PC-3 (cell line): ENCODE measurements around the gene ST3GAL3. TPM values are rescaled to one million over a fixed set of nuclear protein-coding genes. Genes with fewer than 3 reads are reported as not detected.
A peak's percentile ranks its signal among the peaks of the same experiment; 100 is the strongest.

Experiments
- ATAC-seq: fragments of 200-7000 bp; cut with Tn5 transposase; 2 replicates; pipeline ENCODE4 v1.9.1; 2020; ENCODE audit warnings: mild to moderate bottlenecking, moderate library complexity
- BruUV-seq: library from RNA; stranded (reverse); fragments of 400-500 nt; replicated peaks from 2 replicates; lab custom pipeline; 2021; lab: Mats Ljungman, UMichigan
- CTCF ChIA-PET: fragments of 300-600 bp; sonication (Branson Sonifier 250); formaldehyde crosslinking; loops from one replicate; lab custom pipeline; 2022; ENCODE audit warnings: antibody characterized with exemption; lab: Charles Lee
- POLR2A ChIA-PET: fragments of 300-600 bp; sonication (Branson Sonifier 250); formaldehyde crosslinking; loops from one replicate; lab custom pipeline; 2022; ENCODE audit warnings: antibody characterized with exemption; ENCODE audit not compliant: unreplicated experiment; lab: Charles Lee
- DNase-seq: peaks from one replicate; pipeline ENCODE4 v3.0.0-alpha.2; 2015
- H2AFZ ChIP-seq: fragments of 300-600 bp; sonication (generic); 2 replicates; pipeline ENCODE4 v1.6.0; 2016; ENCODE audit warnings: antibody characterized with exemption, low read length
- H3F3A ChIP-seq: fragments of 300-600 bp; sonication (generic); one replicate; pipeline ENCODE4 v1.6.0; 2017; ENCODE audit warnings: antibody characterized with exemption, low read length, control low read depth, mild to moderate bottlenecking; ENCODE audit not compliant: unreplicated experiment
- H3K27ac ChIP-seq: fragments of 300-600 bp; sonication (generic); 2 replicates; pipeline ENCODE4 v1.5.1; 2016; ENCODE audit warnings: mild to moderate bottlenecking, low read length
- H3K27me3 ChIP-seq: fragments of 300-600 bp; sonication (generic); 2 replicates; pipeline ENCODE4 v1.6.1; 2016; ENCODE audit warnings: low read length, mixed read lengths
- H3K36me3 ChIP-seq: fragments of 300-600 bp; sonication (generic); 2 replicates; pipeline ENCODE4 v1.6.1; 2016; ENCODE audit warnings: low read depth, mixed run types, low read length, mixed read lengths
- H3K4me1 ChIP-seq: fragments of 300-600 bp; sonication (generic); 2 replicates; pipeline ENCODE4 v1.5.1; 2016; ENCODE audit warnings: low read length; ENCODE audit not compliant: insufficient read depth
- H3K4me2 ChIP-seq: fragments of 300-600 bp; sonication (generic); 2 replicates; pipeline ENCODE4 v1.6.0; 2016; ENCODE audit warnings: low read length
- H3K4me3 ChIP-seq: fragments of 300-600 bp; sonication (generic); 2 replicates; pipeline ENCODE4 v1.5.1; 2016; ENCODE audit warnings: mild to moderate bottlenecking, low read length, mixed read lengths
- H3K79me2 ChIP-seq: fragments of 300-600 bp; sonication (generic); 2 replicates; pipeline ENCODE4 v1.6.1; 2017; ENCODE audit warnings: low read length, mixed read lengths
- H3K9ac ChIP-seq: fragments of 300-600 bp; sonication (generic); 2 replicates; pipeline ENCODE4 v1.6.0; 2016; ENCODE audit warnings: mild to moderate bottlenecking, low read length
- H3K9me2 ChIP-seq: fragments of 300-600 bp; sonication (generic); replicated peaks from 2 replicates; pipeline ENCODE4 v1.6.1; 2016; ENCODE audit warnings: mixed run types, low read length, mixed read lengths
- H3K9me3 ChIP-seq: fragments of 300-600 bp; sonication (generic); 2 replicates; pipeline ENCODE4 v1.6.1; 2016; ENCODE audit warnings: low read length, mixed read lengths
- H4K20me1 ChIP-seq: fragments of 300-600 bp; sonication (generic); 2 replicates; pipeline ENCODE4 v1.6.1; 2016; ENCODE audit warnings: low read length, mixed read lengths
- EZH2 ChIP-seq: fragments of 300-600 bp; sonication (generic); IDR thresholded peaks from one replicate; pipeline ENCODE4 v1.6.1; 2017; ENCODE audit warnings: antibody characterized with exemption, mild to moderate bottlenecking, low read length; ENCODE audit not compliant: unreplicated experiment
- EZH2phosphoT487 ChIP-seq: fragments of 300-600 bp; sonication (generic); IDR thresholded peaks from 2 replicates; pipeline ENCODE4 v1.6.1; 2018; ENCODE audit warnings: mild to moderate bottlenecking, antibody characterized with exemption, low read length, borderline replicate concordance
- intact Hi-C: fragments of 100-400 bp; cut with micrococcal nuclease; formaldehyde crosslinking; loops from 2 replicates; pipeline ENCODE4 v1.9.0; 2023
- total RNA-seq: library from RNA; depleted of rRNA; stranded (reverse); fragments of >200 nt; gene quantifications from 2 replicates; pipeline ENCODE4 v1.2.3, GENCODE V29; 2014
- TF ChIP-seq, protein P1 (sequence below): fragments of 300-600 bp; sonication (generic); conservative IDR thresholded peaks from 2 replicates; pipeline ENCODE4 v1.5.1; 2017; ENCODE audit warnings: antibody characterized with exemption, low read depth, mild to moderate bottlenecking, low read length

The ST3GAL3 gene
- total RNA-seq, 1 experiment from 2014 or later, result 9.0 TPM

DNA sequence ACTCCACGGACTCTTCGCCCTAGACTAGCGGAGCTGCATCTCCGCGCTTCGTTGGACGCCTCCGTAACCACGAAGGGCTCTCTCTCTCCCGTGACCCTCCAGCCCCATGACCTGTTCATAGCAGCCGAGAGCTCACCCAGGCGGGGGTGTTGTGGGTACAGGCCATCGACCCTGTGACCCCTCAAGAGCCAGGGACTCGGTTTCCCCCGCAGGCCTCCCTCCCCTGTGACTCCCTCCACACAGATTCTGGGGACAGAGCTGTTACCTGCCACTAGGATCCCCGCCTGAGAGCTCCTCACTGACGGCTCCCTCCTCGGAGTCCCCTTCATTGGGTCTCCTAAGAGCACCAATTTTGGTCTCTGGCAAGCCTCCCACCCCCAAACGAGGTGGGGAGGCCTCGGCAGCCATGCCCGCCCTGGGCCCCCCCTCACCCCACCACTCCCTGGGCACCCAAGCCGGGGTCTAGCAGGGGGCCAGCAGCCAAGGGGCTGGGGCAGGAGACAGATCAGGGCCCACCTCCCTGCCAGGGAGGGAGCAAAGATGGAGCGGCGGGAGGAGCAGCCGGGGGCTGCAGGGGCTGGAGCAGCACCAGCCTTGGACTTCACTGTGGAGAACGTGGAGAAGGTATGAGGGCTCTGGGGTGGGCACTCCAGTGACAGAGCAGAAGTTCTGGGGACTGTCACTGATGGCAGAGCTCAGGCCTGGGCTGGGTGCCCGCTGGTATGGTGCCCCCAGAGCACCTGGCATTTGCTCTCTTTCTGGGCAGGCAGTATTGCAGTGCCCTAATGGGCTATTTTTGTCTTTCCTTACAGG is 239.9 kb downstream of the ST3GAL3 start:
- peak overlapping the region; percentile 99 for H3K4me3 ChIP-seq
- intact Hi-C loops, result loop anchor here (2.0 to 5.0 kb wide), 2 partner anchors 22 to 240 kb away; partner anchors contain the start of gene ST3GAL3
- BruUV-seq, result TSS peak; percentile 64
- H3K27me3 ChIP-seq, result no peaks in the 10 kb centered on the region
- no peaks in the 10 kb centered on the region for H4K20me1 ChIP-seq
- H3K9ac ChIP-seq, result peak overlapping the region; percentile 97
- ATAC-seq, result no peak
- DNase-seq, result no peak
- no peaks in the 10 kb centered on the region for H3K9me2 ChIP-seq
- TF ChIP-seq, protein P1, sequence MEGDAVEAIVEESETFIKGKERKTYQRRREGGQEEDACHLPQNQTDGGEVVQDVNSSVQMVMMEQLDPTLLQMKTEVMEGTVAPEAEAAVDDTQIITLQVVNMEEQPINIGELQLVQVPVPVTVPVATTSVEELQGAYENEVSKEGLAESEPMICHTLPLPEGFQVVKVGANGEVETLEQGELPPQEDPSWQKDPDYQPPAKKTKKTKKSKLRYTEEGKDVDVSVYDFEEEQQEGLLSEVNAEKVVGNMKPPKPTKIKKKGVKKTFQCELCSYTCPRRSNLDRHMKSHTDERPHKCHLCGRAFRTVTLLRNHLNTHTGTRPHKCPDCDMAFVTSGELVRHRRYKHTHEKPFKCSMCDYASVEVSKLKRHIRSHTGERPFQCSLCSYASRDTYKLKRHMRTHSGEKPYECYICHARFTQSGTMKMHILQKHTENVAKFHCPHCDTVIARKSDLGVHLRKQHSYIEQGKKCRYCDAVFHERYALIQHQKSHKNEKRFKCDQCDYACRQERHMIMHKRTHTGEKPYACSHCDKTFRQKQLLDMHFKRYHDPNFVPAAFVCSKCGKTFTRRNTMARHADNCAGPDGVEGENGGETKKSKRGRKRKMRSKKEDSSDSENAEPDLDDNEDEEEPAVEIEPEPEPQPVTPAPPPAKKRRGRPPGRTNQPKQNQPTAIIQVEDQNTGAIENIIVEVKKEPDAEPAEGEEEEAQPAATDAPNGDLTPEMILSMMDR, result no peak
- no peak for TF ChIP-seq EZH2phosphoT487
- no peak for TF ChIP-seq EZH2
- no peaks in the 10 kb centered on the region for H3F3A ChIP-seq
- H3K4me2 ChIP-seq, result peak overlapping the region; percentile 100
- H3K9me3 ChIP-seq, result no peaks in the 10 kb centered on the region
- peaks cover 6% of the 10 kb centered on the region; the same call in 1 of the 2 replicates for H3K36me3 ChIP-seq
- CTCF ChIA-PET, result interaction anchor here (2.2 kb wide), 1 partner anchor 14 kb away, joined by 7 read pairs; the partner anchor contains the start of gene ARTN
- H3K79me2 ChIP-seq, result peaks cover 68% of the 10 kb centered on the region
- peaks cover 35% of the 10 kb centered on the region for H3K4me1 ChIP-seq
- H3K27ac ChIP-seq, result peak overlapping the region; percentile 84
- peak overlapping the region; percentile 86 for H2AFZ ChIP-seq
- POLR2A ChIA-PET, result interaction anchor here (0.6 kb wide), 1 partner anchor 298 kb away, joined by 4 read pairs; the partner anchor contains the start of gene KDM4A

DNA sequence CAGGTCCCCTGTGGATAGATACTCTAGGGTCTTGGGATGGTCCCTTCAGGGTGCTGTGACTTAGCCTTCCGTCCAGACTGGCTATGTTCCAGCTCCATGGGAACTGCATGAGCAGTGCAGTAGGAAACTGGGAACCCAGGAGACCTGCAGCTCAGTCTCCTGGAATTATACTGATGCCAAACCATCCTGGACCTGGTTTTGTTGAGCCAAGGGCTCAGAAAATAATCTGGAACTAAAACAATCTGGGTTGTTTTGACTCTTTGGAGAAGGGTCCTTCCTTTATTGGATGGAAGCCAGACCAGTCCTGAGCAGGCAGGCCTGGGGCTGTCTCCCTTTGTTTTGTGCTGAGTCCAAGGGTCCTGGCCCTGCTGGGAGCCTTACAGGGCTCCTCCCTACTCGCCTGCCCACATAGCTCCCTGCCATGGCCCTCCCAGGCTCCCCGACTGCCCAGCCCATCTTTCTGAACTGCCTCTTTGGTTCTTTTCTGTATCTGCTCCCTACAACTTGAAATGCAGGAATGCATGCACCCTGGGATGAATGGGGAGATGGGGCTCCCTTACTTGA is 240.6 kb downstream of the ST3GAL3 start:
- DNase-seq (peak; percentile 17), ATAC-seq (no peak)
- no peak for TF ChIP-seq EZH2
- no peak for TF ChIP-seq EZH2phosphoT487
- H3K36me3 ChIP-seq, result peaks cover 6% of the 10 kb centered on the region; the same call in 1 of the 2 replicates
- no peak overlapping the region for H2AFZ ChIP-seq
- intact Hi-C loops, result loop anchor here (2.0 to 5.0 kb wide), 2 partner anchors 21 to 241 kb away; partner anchors contain the start of gene ST3GAL3
- no peaks in the 10 kb centered on the region for H4K20me1 ChIP-seq
- no TSS peak for BruUV-seq
- H3K27me3 ChIP-seq, result no peaks in the 10 kb centered on the region
- ChIA-PET POLR2A (interaction anchor here (0.7 kb wide), 1 partner anchor 12 kb away, joined by 3 read pairs; no protein-coding TSS in a partner anchor), CTCF (no interaction called here)
- H3K27ac ChIP-seq, result no peak overlapping the region
- H3K4me1 ChIP-seq, result peaks cover 35% of the 10 kb centered on the region
- H3F3A ChIP-seq, result no peaks in the 10 kb centered on the region
- peaks cover 75% of the 10 kb centered on the region for H3K79me2 ChIP-seq
- H3K9me3 ChIP-seq, result no peaks in the 10 kb centered on the region
- H3K9me2 ChIP-seq, result no peaks in the 10 kb centered on the region
- H3K9ac ChIP-seq, result peak overlapping the region; percentile 97
- peak overlapping the region; percentile 100 for H3K4me2 ChIP-seq
- H3K4me3 ChIP-seq, result peak overlapping the region; percentile 99

DNA sequence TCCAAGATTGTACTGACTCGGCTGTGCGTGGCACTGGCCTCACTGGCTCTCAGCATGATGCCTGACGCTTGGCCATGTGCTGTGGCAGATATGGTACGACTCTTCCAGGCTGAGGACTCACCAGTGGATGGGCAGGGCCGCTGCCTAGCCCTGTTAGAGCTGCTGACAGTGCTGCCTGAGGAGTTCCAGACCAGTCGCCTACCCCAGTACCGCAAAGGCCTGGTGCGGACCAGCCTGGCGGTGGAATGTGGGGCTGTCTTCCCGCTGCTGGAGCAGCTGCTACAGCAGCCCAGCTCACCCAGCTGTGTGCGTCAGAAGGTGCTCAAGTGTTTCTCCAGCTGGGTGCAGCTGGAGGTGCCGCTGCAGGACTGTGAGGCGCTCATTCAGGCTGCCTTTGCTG is 242.3 kb downstream of the ST3GAL3 start:
- H3K9me2 ChIP-seq, result no peaks in the 10 kb centered on the region
- TF ChIP-seq EZH2phosphoT487 (no peak), EZH2 (no peak)
- TF ChIP-seq, protein P1, result no peak
- POLR2A ChIA-PET, result no interaction called here

More for the DNA sequence above, 242.3 kb downstream of the ST3GAL3 start:
- ATAC-seq, result no peak
- intact Hi-C loops, result loop anchor here (5.0 kb wide), 1 partner anchor 242 kb away; the partner anchor contains the start of gene ST3GAL3
- no peaks in the 10 kb centered on the region for H3K27me3 ChIP-seq
- no peaks in the 10 kb centered on the region for H4K20me1 ChIP-seq
- peaks cover 88% of the 10 kb centered on the region for H3K79me2 ChIP-seq
- CTCF ChIA-PET, result no interaction called here
- no peak overlapping the region for H2AFZ ChIP-seq
- no peak overlapping the region for H3K4me2 ChIP-seq
- peaks cover 32% of the 10 kb centered on the region for H3K4me1 ChIP-seq
- peaks cover 6% of the 10 kb centered on the region; the same call in 1 of the 2 replicates for H3K36me3 ChIP-seq
- H3K27ac ChIP-seq, result no peak overlapping the region
- no peak for DNase-seq
- BruUV-seq, result no TSS peak
- H3K9ac ChIP-seq, result no peak overlapping the region
- no peaks in the 10 kb centered on the region for H3F3A ChIP-seq
- no peaks in the 10 kb centered on the region for H3K9me3 ChIP-seq
- H3K4me3 ChIP-seq, result no peak overlapping the region
